Activated T-cell treated with anti-CD3 and anti-CD28 coated beads, Interleukin-2, amount 50 U/mL, for 48 hours (primary cell): Measurements from ENCODE around the gene TRIP4.
"Not testable (repeated sequence)": the region's sequence is repeated elsewhere in the genome, so short reads cannot be mapped to it uniquely, and the experiment has no call there.

Experiments used
- DNase-seq, 2 experiments: peaks; one replicate each; pipeline ENCODE4 v3.0.0-alpha.2; 2020

Gene TRIP4

GRCh38 chr15:64387562-64388168 is at the start of gene TRIP4:
Gene TRIP4 (plus strand): TSS chr15:64387836. CDS start chr15:64387864, 28 bp downstream.
- DNase-seq = peak; percentile 97 to 99

- no peak for DNase-seq
Observed at GRCh38 chr15:64340355-64340754, 47.3 kb upstream of the TRIP4 start.

- no peak for DNase-seq
Observed at GRCh38 chr15:64341961-64342360, 45.7 kb upstream of the TRIP4 start.

- no peak for DNase-seq
Observed at GRCh38 chr15:64343222-64343621, 44.4 kb upstream of the TRIP4 start.

- no peak for DNase-seq
Observed at GRCh38 chr15:64343841-64344240, 43.8 kb upstream of the TRIP4 start.

- no peak for DNase-seq
Observed at GRCh38 chr15:64344651-64345294, 42.9 kb upstream of the TRIP4 start.

GRCh38 chr15:64346242-64346641 is 41.4 kb upstream of the TRIP4 start:
- not testable (repeated sequence) for DNase-seq

- DNase-seq = no peak
Observed at GRCh38 chr15:64348455-64348854, 39.2 kb upstream of the TRIP4 start.

GRCh38 chr15:64349375-64349774 is 38.3 kb upstream of the TRIP4 start:
- DNase-seq = no peak

GRCh38 chr15:64351265-64351664 is 36.4 kb upstream of the TRIP4 start:
- DNase-seq = no peak

GRCh38 chr15:64354688-64355344 is 32.8 kb upstream of the TRIP4 start:
- DNase-seq = no peak

GRCh38 chr15:64355348-64355943 is 32.2 kb upstream of the TRIP4 start:
- DNase-seq = peak in 1 of 2 experiments; percentile 57

GRCh38 chr15:64355944-64356709 is 31.5 kb upstream of the TRIP4 start, which contains the start of gene CSNK1G1:
Gene CSNK1G1 (minus strand): TSS chr15:64356173. CDS start chr15:64300499, 55,674 bp downstream.
- peak; percentile 92 to 94 for DNase-seq

- DNase-seq = no peak
Observed at GRCh38 chr15:64356710-64357040, 31.0 kb upstream of the TRIP4 start.

- no peak for DNase-seq
Observed at GRCh38 chr15:64361259-64361658, 26.4 kb upstream of the TRIP4 start.

GRCh38 chr15:64369078-64369607 is 18.5 kb upstream of the TRIP4 start:
- DNase-seq = no peak

- not testable (repeated sequence) for DNase-seq
Observed at GRCh38 chr15:64371383-64371782, 16.3 kb upstream of the TRIP4 start.

GRCh38 chr15:64373360-64373759 is 14.3 kb upstream of the TRIP4 start:
- DNase-seq = no peak

- DNase-seq = no peak
Observed at GRCh38 chr15:64379216-64379960, 8.2 kb upstream of the TRIP4 start.

GRCh38 chr15:64380130-64380870 is 7.3 kb upstream of the TRIP4 start:
- not testable (repeated sequence) for DNase-seq
